Breast epithelium (tissue), 3 donors: ENCODE results near the gene CATSPERZ.

Experiments used
- POLR2A ChIP-seq: fragments of 450-650 bp; IDR thresholded peaks from one replicate; pipeline ENCODE4 v1.6.1; 2016; ENCODE audit warnings: antibody characterized with exemption, mild to moderate bottlenecking, moderate library complexity
- TF ChIP-seq, protein P1 (sequence below), 3 donors: fragments of 450-650 bp; IDR thresholded peaks; one replicate each; pipeline ENCODE4 v1.5.1; 2016 to 2017; ENCODE audit warnings: antibody characterized with exemption in 3 of 3, mild to moderate bottlenecking in 3 of 3, moderate library complexity in 3 of 3

DNA sequence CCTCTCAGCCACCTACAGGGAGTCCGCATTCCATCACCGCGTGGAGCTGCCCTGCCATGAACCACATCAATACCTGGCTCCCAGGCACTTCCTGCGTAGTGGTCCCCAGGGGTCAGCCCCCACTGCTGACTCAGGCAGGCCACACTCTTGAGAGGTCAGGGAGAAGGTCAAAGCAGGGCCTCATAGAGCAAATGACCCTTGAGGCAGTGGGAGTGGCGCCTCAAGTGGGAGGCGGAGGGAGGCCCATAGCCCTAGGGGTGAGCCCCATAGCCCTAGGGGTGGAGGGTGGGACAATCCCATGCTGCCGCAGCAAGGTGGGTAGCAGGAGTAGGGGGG, 22.7 kb downstream of the CATSPERZ start:
- TF ChIP-seq POLR2A: no peak
- TF ChIP-seq, protein P1, sequence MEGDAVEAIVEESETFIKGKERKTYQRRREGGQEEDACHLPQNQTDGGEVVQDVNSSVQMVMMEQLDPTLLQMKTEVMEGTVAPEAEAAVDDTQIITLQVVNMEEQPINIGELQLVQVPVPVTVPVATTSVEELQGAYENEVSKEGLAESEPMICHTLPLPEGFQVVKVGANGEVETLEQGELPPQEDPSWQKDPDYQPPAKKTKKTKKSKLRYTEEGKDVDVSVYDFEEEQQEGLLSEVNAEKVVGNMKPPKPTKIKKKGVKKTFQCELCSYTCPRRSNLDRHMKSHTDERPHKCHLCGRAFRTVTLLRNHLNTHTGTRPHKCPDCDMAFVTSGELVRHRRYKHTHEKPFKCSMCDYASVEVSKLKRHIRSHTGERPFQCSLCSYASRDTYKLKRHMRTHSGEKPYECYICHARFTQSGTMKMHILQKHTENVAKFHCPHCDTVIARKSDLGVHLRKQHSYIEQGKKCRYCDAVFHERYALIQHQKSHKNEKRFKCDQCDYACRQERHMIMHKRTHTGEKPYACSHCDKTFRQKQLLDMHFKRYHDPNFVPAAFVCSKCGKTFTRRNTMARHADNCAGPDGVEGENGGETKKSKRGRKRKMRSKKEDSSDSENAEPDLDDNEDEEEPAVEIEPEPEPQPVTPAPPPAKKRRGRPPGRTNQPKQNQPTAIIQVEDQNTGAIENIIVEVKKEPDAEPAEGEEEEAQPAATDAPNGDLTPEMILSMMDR (IDR thresholded peaks at IDR 0.05): no peak
